Measurements from ENCODE around the gene TSSK1B. TPM values are rescaled to one million over a fixed set of nuclear protein-coding genes. Genes with fewer than 3 reads are reported as not detected.

TSSK1B gene
- total RNA-seq, 1 experiment from 2014 or later = not detected

Other genes starting within 250 kb of the TSSK1B start
- gene MCC, start 53.5 kb upstream of the TSSK1B start, total RNA-seq (2014; rRNA removed; shearing (Covaris generic)) = 23.0 and 26.8 TPM in 2 replicates
- gene YTHDC2, start 78.7 kb upstream of the TSSK1B start, total RNA-seq (2014; rRNA removed; shearing (Covaris generic)) = 10.2 and 12.9 TPM in 2 replicates

Measured in H7 (cell line).